ENCODE data around the gene MICAL3. TPM values are rescaled to one million over a fixed set of nuclear protein-coding genes. Genes with fewer than 3 reads are reported as not detected.

The MICAL3 gene
- total RNA-seq, 3 donors from 2014 or later (not counting 1 experiment from before 2014, with no cell fraction given): 17.1 to 36.3 (median 34.3) TPM

- no peak overlapping the region for H3K4me3 ChIP-seq (ENCODE audit: low read length)
- no peak for ATAC-seq
- Mint-ChIP-seq H3K27me3 (ENCODE audit: low read depth in 2 of 2) (no peaks in the 10 kb centered on the region), H3K27ac (no peak overlapping the region), H3K36me3 (no peaks in the 10 kb centered on the region), H3K4me3 (no peak overlapping the region), H3K9me3 (no peaks in the 10 kb centered on the region), H3K4me1 (no peaks in the 10 kb centered on the region)
- H3K9me3 ChIP-seq (ENCODE audit: control insufficient read depth, insufficient read depth, low read length): no peaks in the 10 kb centered on the region
- no peaks in the 10 kb centered on the region for H3K4me1 ChIP-seq (ENCODE audit: control insufficient read depth, insufficient read depth, low read length)
- intact Hi-C loops (cut with micrococcal nuclease): no loop called here
- no peaks in the 10 kb centered on the region for H3K27me3 ChIP-seq (ENCODE audit: control insufficient read depth, insufficient read depth, low read length)
- peaks cover 39% of the 10 kb centered on the region for H3K36me3 ChIP-seq (ENCODE audit: control insufficient read depth, insufficient read depth, low read length)
- no peak for DNase-seq
- 95% methylated on average over 10 of the region's 10 CpGs for WGBS (ENCODE audit: insufficient coverage)
- no peak for TF ChIP-seq CTCF (IDR thresholded peaks at IDR 0.05)
- no peak overlapping the region for H3K27ac ChIP-seq (ENCODE audit: low read length)
These were observed 150.6 kb downstream of the MICAL3 start for GRCh38 chr22:17873804-17874203.

GRCh38 chr22:17873116-17873515 lies 151.2 kb downstream of the MICAL3 start:
- intact Hi-C loops (cut with micrococcal nuclease): no loop called here
- no peak for DNase-seq
- TF ChIP-seq CTCF (IDR thresholded peaks at IDR 0.05): no peak
- Histone ChIP-seq H3K27me3 (ENCODE audit: control insufficient read depth, insufficient read depth, low read length) (no peaks in the 10 kb centered on the region), H3K4me3 (ENCODE audit: low read length) (no peak overlapping the region), H3K27ac (ENCODE audit: low read length) (no peak overlapping the region), H3K4me1 (ENCODE audit: control insufficient read depth, insufficient read depth, low read length) (no peaks in the 10 kb centered on the region), H3K9me3 (ENCODE audit: control insufficient read depth, insufficient read depth, low read length) (no peaks in the 10 kb centered on the region), H3K36me3 (ENCODE audit: control insufficient read depth, insufficient read depth, low read length) (peaks cover 38% of the 10 kb centered on the region)
- Mint-ChIP-seq H3K27ac (no peak overlapping the region), H3K36me3 (no peaks in the 10 kb centered on the region), H3K9me3 (no peaks in the 10 kb centered on the region), H3K4me1 (no peaks in the 10 kb centered on the region), H3K27me3 (ENCODE audit: low read depth in 2 of 2) (no peaks in the 10 kb centered on the region), H3K4me3 (no peak overlapping the region)
- no peak for ATAC-seq
- 89% methylated on average over 14 of the region's 14 CpGs for WGBS (ENCODE audit: insufficient coverage)

GRCh38 chr22:17872471-17872870 lies 151.9 kb downstream of the MICAL3 start:
- no peak overlapping the region for H3K4me3 Mint-ChIP-seq
- no peaks in the 10 kb centered on the region for H3K36me3 Mint-ChIP-seq
- Histone ChIP-seq H3K27me3 (ENCODE audit: control insufficient read depth, insufficient read depth, low read length) (no peaks in the 10 kb centered on the region), H3K27ac (ENCODE audit: low read length) (no peak overlapping the region), H3K36me3 (ENCODE audit: control insufficient read depth, insufficient read depth, low read length) (peaks cover 38% of the 10 kb centered on the region), H3K9me3 (ENCODE audit: control insufficient read depth, insufficient read depth, low read length) (no peaks in the 10 kb centered on the region), H3K4me1 (ENCODE audit: control insufficient read depth, insufficient read depth, low read length) (no peaks in the 10 kb centered on the region), H3K4me3 (ENCODE audit: low read length) (no peak overlapping the region)
- DNase-seq (no peak), ATAC-seq (no peak)
- WGBS (ENCODE audit: insufficient coverage): 78% methylated on average over 7 of the region's 7 CpGs
- intact Hi-C loops (cut with micrococcal nuclease): no loop called here
- no peaks in the 10 kb centered on the region for H3K9me3 Mint-ChIP-seq
- H3K27me3 Mint-ChIP-seq (ENCODE audit: low read depth in 2 of 2): no peaks in the 10 kb centered on the region
- peaks cover 5% of the 10 kb centered on the region in 2 donors for H3K4me1 Mint-ChIP-seq
- TF ChIP-seq CTCF (IDR thresholded peaks at IDR 0.05): no peak
- no peak overlapping the region for H3K27ac Mint-ChIP-seq

- no peak overlapping the region for H3K4me3 Mint-ChIP-seq
- Histone ChIP-seq H3K4me1 (ENCODE audit: control insufficient read depth, insufficient read depth, low read length) (no peaks in the 10 kb centered on the region), H3K27ac (ENCODE audit: low read length) (no peak overlapping the region), H3K27me3 (ENCODE audit: control insufficient read depth, insufficient read depth, low read length) (no peaks in the 10 kb centered on the region), H3K36me3 (ENCODE audit: control insufficient read depth, insufficient read depth, low read length) (peaks cover 38% of the 10 kb centered on the region), H3K9me3 (ENCODE audit: control insufficient read depth, insufficient read depth, low read length) (no peaks in the 10 kb centered on the region), H3K4me3 (ENCODE audit: low read length) (no peak overlapping the region)
- no peaks in the 10 kb centered on the region for H3K9me3 Mint-ChIP-seq
- TF ChIP-seq CTCF (IDR thresholded peaks at IDR 0.05): no peak
- ATAC-seq (no peak), DNase-seq (no peak)
- intact Hi-C loops (cut with micrococcal nuclease): no loop called here
- H3K4me1 Mint-ChIP-seq: peaks cover 11% of the 10 kb centered on the region in 2 donors
- 93% methylated on average over 32 of the region's 32 CpGs for WGBS (ENCODE audit: insufficient coverage)
- no peak overlapping the region for H3K27ac Mint-ChIP-seq
- H3K27me3 Mint-ChIP-seq (ENCODE audit: low read depth in 2 of 2): no peaks in the 10 kb centered on the region
- H3K36me3 Mint-ChIP-seq: no peaks in the 10 kb centered on the region
These were observed 152.5 kb downstream of the MICAL3 start for GRCh38 chr22:17871726-17872458.

Measured in natural killer cell (primary cell).